HG03575 (cell line): ENCODE data around the gene NT5E.

Source experiments
- ATAC-seq: cut with Tn5 transposase; IDR thresholded peaks from one replicate; pipeline ENCODE4 v1.9.1; 2021; ENCODE audit not compliant: unreplicated experiment, insufficient number of reproducible peaks, low FRiP score; ENCODE audit errors: extremely low read depth

Gene NT5E

GRCh38 chr6:85455471-85456026 is 5.7 kb downstream of the NT5E start:
- ATAC-seq: no peak

DNA sequence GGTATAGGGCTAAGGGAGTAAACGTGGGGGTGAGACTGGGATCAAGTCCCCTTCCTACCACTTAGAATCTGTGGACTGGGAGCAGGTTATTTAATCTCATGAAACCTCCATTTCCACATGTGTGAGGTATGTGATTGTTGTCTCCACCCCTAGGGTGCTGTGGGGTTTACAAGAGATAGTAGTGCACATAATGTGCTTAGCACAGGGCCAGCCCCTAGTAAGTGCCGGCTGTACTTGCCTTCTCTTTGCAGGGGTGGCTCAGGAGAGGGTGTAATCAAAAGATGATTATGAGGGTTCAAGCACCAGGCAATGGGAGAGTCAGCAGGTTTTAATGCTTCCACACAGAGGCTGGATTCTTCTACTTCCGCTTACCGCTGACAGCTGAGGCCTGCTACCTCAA is 6.9 kb downstream of the NT5E start:
- ATAC-seq: no peak

GRCh38 chr6:85458184-85458583 is 8.3 kb downstream of the NT5E start:
- ATAC-seq: no peak

GRCh38 chr6:85458782-85459181 is 8.9 kb downstream of the NT5E start:
- no peak for ATAC-seq

DNA sequence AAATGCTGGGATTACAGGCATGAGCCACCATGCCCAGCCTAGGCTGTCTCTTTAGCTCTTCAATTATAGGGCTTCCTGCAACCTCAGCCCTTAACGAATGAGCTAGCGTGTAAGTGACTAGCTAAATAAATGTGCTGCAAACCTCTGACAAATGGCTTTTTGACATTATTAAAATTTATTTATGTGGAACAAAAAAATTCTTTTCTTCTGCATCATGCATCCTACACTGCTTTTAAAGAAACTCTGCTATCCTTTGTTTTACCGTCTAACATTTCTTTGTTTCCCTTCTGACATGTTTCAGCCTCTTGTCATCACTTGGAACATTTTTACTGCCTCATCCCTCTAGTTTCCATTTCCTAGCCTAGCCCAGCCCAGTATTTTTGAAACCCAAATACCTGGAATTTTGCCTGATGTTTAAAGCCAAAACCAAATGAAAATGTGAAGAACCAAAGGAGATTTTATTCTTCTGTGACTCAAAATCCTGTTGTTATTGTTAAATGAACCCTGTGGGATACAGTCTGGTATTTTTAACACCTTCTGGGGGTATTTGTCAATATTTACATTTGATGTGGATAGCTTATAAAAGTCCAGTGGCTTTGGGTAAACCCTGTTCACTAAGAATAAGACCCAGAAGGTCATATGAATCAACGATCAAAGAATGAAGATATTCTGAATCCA is 9.5 kb downstream of the NT5E start:
- ATAC-seq: no peak

DNA sequence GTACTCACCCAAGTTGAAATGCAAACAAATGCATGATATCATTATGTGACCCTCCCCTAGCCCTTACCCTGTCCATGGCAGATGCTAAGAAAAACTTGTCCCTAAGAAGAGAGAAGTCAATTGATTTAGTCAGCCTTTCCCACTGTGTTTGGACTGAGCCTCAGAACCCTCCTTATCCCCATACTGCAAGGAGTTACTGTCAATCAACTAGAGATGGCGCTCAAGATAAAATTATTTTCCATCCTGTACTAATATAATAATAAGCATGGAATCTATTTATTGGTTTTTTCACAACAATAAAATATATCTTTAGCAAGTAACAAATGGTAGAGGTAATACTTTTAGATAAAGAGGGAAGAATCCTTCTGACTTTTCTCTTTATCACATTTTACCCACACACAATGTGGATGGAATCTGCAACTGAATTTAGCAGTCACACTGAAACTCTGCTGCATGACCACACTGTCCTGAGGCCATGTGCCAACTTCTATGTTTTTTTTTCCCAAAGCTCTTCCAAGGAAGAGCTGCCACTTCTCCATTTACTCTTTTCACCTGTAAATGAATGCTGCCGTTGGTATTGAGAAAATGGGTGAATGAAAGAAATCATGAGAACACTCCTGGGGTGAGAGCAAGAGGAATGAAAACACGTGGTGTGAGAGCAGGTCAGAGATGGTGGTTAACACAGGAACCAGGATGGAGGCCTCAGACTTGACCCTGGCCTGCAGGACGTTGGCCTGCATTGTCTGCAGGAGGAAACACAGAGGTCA is 10.5 kb downstream of the NT5E start:
- ATAC-seq: no peak

- ATAC-seq: peak; percentile 84
Measured at GRCh38 chr6:85460921-85461797, 11.3 kb downstream of the NT5E start.

GRCh38 chr6:85461798-85462170 is 11.9 kb downstream of the NT5E start:
- ATAC-seq: no peak

DNA sequence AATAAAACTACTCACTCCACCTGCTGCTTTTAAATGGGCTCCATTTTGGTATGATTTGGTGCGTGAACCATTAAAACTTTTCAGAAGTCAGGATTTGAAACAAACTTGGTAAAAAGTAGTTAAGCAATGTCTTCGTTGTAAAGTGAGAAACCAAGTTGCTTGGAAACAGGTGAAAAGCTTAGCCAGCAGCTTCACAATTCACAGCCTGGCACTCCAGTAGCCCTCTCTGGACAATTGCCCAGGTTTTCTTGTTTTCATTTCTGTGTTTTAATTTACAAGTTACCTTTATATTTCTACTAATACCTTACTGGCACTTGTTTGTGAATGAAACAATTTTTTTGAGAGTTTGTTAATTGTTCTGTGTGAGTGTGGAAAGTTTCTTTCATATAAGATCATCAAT is 12.8 kb downstream of the NT5E start:
- no peak for ATAC-seq

DNA sequence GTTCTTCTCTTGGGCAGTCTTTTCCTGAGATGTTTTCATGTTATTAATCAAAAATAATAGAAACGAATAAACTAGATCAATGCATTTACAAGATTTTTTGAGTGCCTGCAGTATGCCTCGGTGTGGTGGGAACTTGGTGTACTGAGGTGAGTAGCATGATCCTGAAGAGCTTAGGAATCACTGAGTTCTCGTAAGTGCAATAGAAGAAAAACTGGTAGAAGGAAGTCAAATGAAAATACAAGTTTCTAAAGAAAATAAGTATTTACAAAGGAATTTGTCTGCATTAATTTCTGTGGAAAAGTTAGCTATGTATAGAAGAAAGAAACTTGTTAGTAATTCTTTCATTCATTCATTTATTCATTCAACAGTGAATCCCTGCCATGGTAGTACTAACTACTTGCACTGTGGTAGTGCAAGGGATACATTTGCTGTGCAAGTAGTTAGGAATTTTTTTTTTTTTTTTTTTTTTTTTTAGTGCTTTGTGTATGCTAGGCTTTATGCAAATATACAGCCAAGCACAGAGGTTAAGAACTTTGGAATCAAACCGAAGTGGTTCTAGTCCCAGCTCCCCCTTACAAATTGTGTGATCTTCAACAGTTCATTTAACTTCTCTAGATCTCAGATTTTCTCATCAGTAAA is 13.9 kb downstream of the NT5E start:
- no peak for ATAC-seq

DNA sequence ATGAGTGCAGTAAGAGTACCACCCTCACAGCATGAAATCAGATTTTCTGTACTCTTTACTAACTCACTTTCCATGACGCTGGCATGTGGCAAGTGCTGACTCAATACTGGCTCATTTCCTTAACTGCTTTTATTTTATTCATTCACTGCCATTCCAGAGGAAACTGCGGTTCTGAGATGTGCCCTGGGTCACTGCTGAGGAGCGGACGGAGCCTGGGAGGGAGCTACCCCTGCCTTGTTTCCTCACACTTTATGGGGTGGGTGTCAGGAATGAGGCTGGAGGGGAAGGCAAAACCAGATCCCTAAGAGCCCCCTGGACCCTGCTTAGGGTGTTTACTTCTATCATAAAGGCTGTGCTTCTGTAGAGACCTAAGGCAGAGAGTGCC is 14.4 kb downstream of the NT5E start:
- no peak for ATAC-seq

DNA sequence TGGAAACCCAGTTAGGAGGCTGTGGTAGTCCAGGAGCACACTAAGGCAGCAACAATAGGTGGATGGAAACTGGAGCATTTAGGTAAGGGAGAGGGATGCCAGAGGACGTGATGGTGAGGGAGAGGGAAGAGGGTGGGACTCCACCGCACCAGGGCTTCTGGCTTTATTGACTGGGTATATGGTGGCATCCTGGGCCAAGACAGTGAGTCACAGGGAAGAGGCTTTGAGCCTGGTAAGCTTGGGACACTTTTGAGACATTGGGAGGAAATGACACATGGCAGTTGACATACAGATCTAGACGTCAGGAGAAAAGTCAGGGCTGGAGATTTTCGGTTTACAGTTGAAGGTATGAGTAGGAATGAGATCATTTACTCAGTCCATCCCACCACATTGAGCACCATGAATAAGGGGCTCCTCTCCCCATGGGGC is 14.9 kb downstream of the NT5E start:
- ATAC-seq: no peak

- ATAC-seq: no peak
Measured at GRCh38 chr6:85465762-85466161, 15.9 kb downstream of the NT5E start.

DNA sequence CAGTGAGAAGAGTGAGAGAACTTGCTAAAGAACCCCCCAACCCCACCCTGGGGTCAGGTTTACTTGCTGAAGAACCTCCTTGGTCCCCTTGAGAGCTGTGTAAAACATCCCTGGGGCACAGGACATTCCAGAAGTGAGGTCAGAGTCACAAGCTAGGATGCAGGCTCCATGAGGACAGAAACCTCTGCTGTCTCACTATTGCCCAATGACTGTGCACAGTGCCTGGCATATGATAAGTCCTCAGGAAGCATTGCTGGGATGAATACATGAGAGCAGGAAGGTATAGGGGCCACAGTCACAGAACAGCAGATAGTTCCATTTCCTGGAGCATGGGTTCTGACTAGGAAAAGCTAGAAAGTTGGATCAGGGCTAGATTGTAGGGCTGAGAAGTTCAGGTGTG is 18.4 kb downstream of the NT5E start:
- no peak for ATAC-seq

GRCh38 chr6:85469276-85470022 is 19.6 kb downstream of the NT5E start:
- ATAC-seq: no peak

- ATAC-seq: no peak
Measured at GRCh38 chr6:85470023-85470410, 20.1 kb downstream of the NT5E start.

DNA sequence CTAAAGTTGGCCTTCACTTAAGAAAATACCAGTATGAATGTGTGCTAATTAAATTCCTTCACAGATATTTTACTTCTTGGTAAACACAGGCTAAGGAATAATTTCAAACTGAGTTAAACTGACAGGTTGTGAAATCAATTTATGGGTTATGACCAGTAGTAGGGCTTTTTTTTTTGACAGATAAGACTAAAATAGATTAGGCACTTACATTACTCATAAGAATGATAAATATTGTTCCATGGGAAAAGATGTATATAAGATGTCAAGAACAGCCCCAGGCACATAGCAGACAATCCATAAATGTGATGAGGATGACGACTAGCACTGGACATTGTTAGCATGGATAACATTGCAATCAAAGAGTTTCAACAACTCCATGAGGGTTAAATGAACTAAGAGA is 22.9 kb downstream of the NT5E start:
- ATAC-seq: no peak

DNA sequence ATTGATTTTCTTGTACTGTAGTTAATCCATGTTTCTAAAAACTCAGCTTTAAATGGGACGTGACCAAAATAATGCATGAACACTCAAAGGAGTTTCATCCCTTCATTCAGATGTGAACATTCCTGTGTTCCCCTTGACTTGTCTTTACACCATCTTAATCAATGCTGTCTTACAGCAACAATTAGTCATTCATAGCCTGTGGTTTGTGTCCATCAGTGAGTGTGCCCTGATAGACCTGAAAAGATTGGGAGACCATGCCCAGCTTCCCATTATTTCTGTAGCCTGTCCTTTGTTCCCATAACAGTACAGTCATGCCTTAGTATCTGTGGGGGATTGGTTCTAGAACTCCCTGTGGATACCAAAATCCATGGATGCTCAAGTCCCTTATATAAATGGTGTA is 23.9 kb downstream of the NT5E start:
- no peak for ATAC-seq
